ENCODE measurements around the gene COL23A1.

The COL23A1 gene

GRCh38 chr5:178465861-178466288 lies 124.3 kb downstream of the COL23A1 start:
- Histone ChIP-seq H3K4me1 (ENCODE audit: low read length) (no peaks in the 10 kb centered on the region), H4K20me1 (ENCODE audit: insufficient read depth, low read length) (no peaks in the 10 kb centered on the region), H3F3A (ENCODE audit: insufficient read depth, low read length) (no peaks in the 10 kb centered on the region), H3K79me2 (ENCODE audit: low read length) (no peaks in the 10 kb centered on the region), H3K4me2 (ENCODE audit: low read depth, low read length) (no peak overlapping the region), H3K27me3 (replicated peaks; ENCODE audit: insufficient read depth, low read length) (peaks cover 44% of the 10 kb centered on the region), H3K4me3 (ENCODE audit: low read length) (no peak overlapping the region), H3K36me3 (replicated peaks; ENCODE audit: insufficient read depth, low read length) (no peaks in the 10 kb centered on the region), H3K9ac (ENCODE audit: low read length) (no peak overlapping the region), H3K27ac (ENCODE audit: low read length) (no peak overlapping the region), H3K9me2 (replicated peaks; ENCODE audit: insufficient read depth, low read length) (no peaks in the 10 kb centered on the region), H3K9me3 (replicated peaks; ENCODE audit: insufficient read depth, low read length) (no peaks in the 10 kb centered on the region), H2AFZ (ENCODE audit: low read length) (no peak overlapping the region)
- no peak for DNase-seq
- TF ChIP-seq EZH2phosphoT487 (IDR thresholded peaks at IDR 0.05; ENCODE audit: low read length) (no peak), CTCF (IDR thresholded peaks at IDR 0.05; ENCODE audit: low read length) (no peak), EZH2 (optimal IDR thresholded peaks at IDR 0.05; ENCODE audit: low read depth, low read length) (no peak)

GRCh38 chr5:178465228-178465860 lies 124.8 kb downstream of the COL23A1 start:
- H3K27me3 ChIP-seq (replicated peaks; ENCODE audit: insufficient read depth, low read length), result peaks cover 50% of the 10 kb centered on the region
- no peaks in the 10 kb centered on the region for H3K36me3 ChIP-seq (replicated peaks; ENCODE audit: insufficient read depth, low read length)
- no peaks in the 10 kb centered on the region for H4K20me1 ChIP-seq (ENCODE audit: insufficient read depth, low read length)
- no peak overlapping the region for H3K4me3 ChIP-seq (ENCODE audit: low read length)
- H3K79me2 ChIP-seq (ENCODE audit: low read length), result no peaks in the 10 kb centered on the region
- no peak overlapping the region for H3K27ac ChIP-seq (ENCODE audit: low read length)
- TF ChIP-seq EZH2phosphoT487 (IDR thresholded peaks at IDR 0.05; ENCODE audit: low read length), result no peak
- TF ChIP-seq EZH2 (optimal IDR thresholded peaks at IDR 0.05; ENCODE audit: low read depth, low read length), result no peak
- no peak for TF ChIP-seq CTCF (IDR thresholded peaks at IDR 0.05; ENCODE audit: low read length)
- no peak overlapping the region for H2AFZ ChIP-seq (ENCODE audit: low read length)
- no peaks in the 10 kb centered on the region for H3F3A ChIP-seq (ENCODE audit: insufficient read depth, low read length)
- no peaks in the 10 kb centered on the region for H3K9me2 ChIP-seq (replicated peaks; ENCODE audit: insufficient read depth, low read length)
- no peaks in the 10 kb centered on the region for H3K9me3 ChIP-seq (replicated peaks; ENCODE audit: insufficient read depth, low read length)
- H3K9ac ChIP-seq (ENCODE audit: low read length), result no peak overlapping the region
- no peak for DNase-seq
- H3K4me2 ChIP-seq (ENCODE audit: low read depth, low read length), result no peak overlapping the region
- H3K4me1 ChIP-seq (ENCODE audit: low read length), result no peaks in the 10 kb centered on the region

DNA sequence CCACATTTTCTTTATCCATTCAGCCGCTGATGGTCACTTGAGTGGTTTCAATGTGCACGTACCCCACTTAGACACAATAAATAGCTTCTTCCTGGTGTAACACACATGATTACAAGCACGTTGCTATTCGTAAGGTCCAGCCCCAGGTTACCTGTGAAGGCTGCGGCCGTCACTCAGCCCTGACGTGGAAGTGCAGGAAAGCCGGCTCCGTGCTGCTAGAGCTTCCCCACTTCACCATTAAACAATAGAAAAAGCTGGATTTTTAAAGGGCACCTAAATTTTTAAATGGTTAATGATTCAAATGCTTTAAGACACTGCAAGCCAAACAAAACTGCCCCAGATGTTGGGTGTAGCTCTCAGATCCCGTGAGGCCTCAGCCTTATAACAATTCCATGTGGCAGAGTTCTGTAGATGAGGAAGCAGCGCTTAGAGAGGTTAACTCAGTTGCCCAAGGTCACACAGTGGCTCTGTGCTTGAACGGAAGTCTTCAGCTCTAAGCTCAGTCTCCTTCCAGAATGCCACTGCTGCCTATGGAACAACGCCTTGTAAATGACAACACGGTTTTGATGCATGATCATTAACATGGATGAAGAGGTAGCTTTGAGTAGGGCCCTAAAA lies 125.7 kb downstream of the COL23A1 start:
- TF ChIP-seq EZH2 (optimal IDR thresholded peaks at IDR 0.05; ENCODE audit: low read depth, low read length) (no peak), CTCF (IDR thresholded peaks at IDR 0.05; ENCODE audit: low read length) (no peak), EZH2phosphoT487 (IDR thresholded peaks at IDR 0.05; ENCODE audit: low read length) (no peak)
- Histone ChIP-seq H3K9me3 (replicated peaks; ENCODE audit: insufficient read depth, low read length) (no peaks in the 10 kb centered on the region), H3K79me2 (ENCODE audit: low read length) (no peaks in the 10 kb centered on the region), H2AFZ (ENCODE audit: low read length) (no peak overlapping the region), H3K9me2 (replicated peaks; ENCODE audit: insufficient read depth, low read length) (no peaks in the 10 kb centered on the region), H3K4me2 (ENCODE audit: low read depth, low read length) (no peak overlapping the region), H3K4me1 (ENCODE audit: low read length) (no peaks in the 10 kb centered on the region), H3K36me3 (replicated peaks; ENCODE audit: insufficient read depth, low read length) (no peaks in the 10 kb centered on the region), H3F3A (ENCODE audit: insufficient read depth, low read length) (no peaks in the 10 kb centered on the region), H3K9ac (ENCODE audit: low read length) (no peak overlapping the region), H4K20me1 (ENCODE audit: insufficient read depth, low read length) (no peaks in the 10 kb centered on the region), H3K27me3 (replicated peaks; ENCODE audit: insufficient read depth, low read length) (peaks cover 54% of the 10 kb centered on the region), H3K27ac (ENCODE audit: low read length) (no peak overlapping the region), H3K4me3 (ENCODE audit: low read length) (no peak overlapping the region)
- DNase-seq, result no peak

All from MM.1S (cell line).